Neural progenitor cell (in vitro differentiated cells): ENCODE data around the gene TRIM7.

Experiments
- CTCF ChIP-seq: fragments of 200-600 bp; sonication (generic); IDR thresholded peaks from 2 replicates; pipeline ENCODE4 v1.5.1; 2017; ENCODE audit warnings: antibody characterized with exemption, mild to moderate bottlenecking
- EZH2 ChIP-seq: fragments of 200-600 bp; sonication (generic); IDR thresholded peaks from 2 replicates; pipeline ENCODE4 v1.6.1; 2017; ENCODE audit warnings: antibody characterized with exemption, mild to moderate bottlenecking, moderate library complexity

DNA sequence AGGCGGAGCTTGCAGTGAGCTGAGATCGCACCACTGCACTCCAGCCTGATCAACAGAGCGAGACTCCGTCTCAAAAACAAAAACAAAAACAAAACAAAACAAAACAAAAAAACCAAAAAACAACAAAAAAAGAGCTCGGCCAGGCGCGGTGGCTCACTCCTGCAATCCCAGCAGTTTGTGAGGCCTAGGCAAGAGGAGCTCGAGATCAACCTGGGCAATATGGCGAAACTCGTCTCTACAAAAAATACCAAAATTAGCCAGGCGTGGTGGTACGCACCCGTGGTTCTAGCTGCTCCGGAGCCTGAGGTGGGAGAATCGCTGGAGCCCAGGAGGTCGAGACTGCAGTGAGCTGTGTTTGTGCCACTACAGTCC, 20.2 kb downstream of the TRIM7 start:
- TF ChIP-seq CTCF: no peak
- no peak for TF ChIP-seq EZH2
